GM23248 (cell line): Measurements from ENCODE around the gene NAV2. TPM values are rescaled to one million over a fixed set of nuclear protein-coding genes. Genes with fewer than 3 reads are reported as not detected.

Experiments
- DNase-seq: peaks from one replicate; pipeline ENCODE4 v3.0.0-alpha.2; 2015
- H2AFZ ChIP-seq: fragments of 200-600 bp; sonication (generic); 2 replicates; pipeline ENCODE4 v1.6.1; 2016; ENCODE audit warnings: antibody characterized with exemption
- H3F3A ChIP-seq: fragments of 200-600 bp; sonication (generic); 2 replicates; pipeline ENCODE4 v1.6.1; 2016; ENCODE audit warnings: mild to moderate bottlenecking, antibody characterized with exemption, mixed run types; ENCODE audit not compliant: insufficient read depth
- H3K27ac ChIP-seq: fragments of 200-600 bp; sonication (generic); 2 replicates; pipeline ENCODE4 v1.5.1; 2016; ENCODE audit warnings: mild to moderate bottlenecking
- H3K27me3 ChIP-seq: fragments of 200-600 bp; sonication (generic); replicated peaks from 2 replicates; pipeline ENCODE4 v1.6.1; 2016; ENCODE audit warnings: mild to moderate bottlenecking; ENCODE audit not compliant: insufficient read depth
- H3K36me3 ChIP-seq: fragments of 200-600 bp; sonication (generic); 2 replicates; pipeline ENCODE4 v1.6.1; 2016; ENCODE audit warnings: low read depth, mild to moderate bottlenecking
- H3K4me1 ChIP-seq: fragments of 200-600 bp; sonication (generic); 2 replicates; pipeline ENCODE4 v1.6.1; 2016; ENCODE audit warnings: mild to moderate bottlenecking; ENCODE audit not compliant: insufficient read depth
- H3K4me2 ChIP-seq: fragments of 200-600 bp; sonication (generic); one replicate; pipeline ENCODE4 v1.6.1; 2016; ENCODE audit warnings: mild to moderate bottlenecking; ENCODE audit not compliant: unreplicated experiment
- H3K4me3 ChIP-seq: fragments of 200-600 bp; sonication (generic); 2 replicates; pipeline ENCODE4 v1.5.1; 2016; ENCODE audit warnings: mild to moderate bottlenecking
- H3K79me2 ChIP-seq: fragments of 200-600 bp; sonication (generic); 2 replicates; pipeline ENCODE4 v1.6.1; 2016; ENCODE audit warnings: mild to moderate bottlenecking; ENCODE audit not compliant: insufficient read depth
- H3K9ac ChIP-seq: fragments of 200-600 bp; sonication (generic); 2 replicates; pipeline ENCODE4 v1.6.1; 2016; ENCODE audit warnings: mild to moderate bottlenecking
- H3K9me2 ChIP-seq: fragments of 200-600 bp; sonication (generic); 2 replicates; pipeline ENCODE4 v1.6.1; 2016; ENCODE audit warnings: mixed run types, mild to moderate bottlenecking, moderate library complexity; ENCODE audit not compliant: insufficient read depth
- H3K9me3 ChIP-seq: fragments of 200-600 bp; sonication (generic); one replicate; pipeline ENCODE4 v1.6.1; 2017; ENCODE audit warnings: low read depth
- H4K20me1 ChIP-seq: fragments of 200-600 bp; sonication (generic); 2 replicates; pipeline ENCODE4 v1.6.0; 2016; ENCODE audit not compliant: insufficient read depth
- EZH2 ChIP-seq: fragments of 200-600 bp; sonication (generic); IDR thresholded peaks from 2 replicates; pipeline ENCODE4 v1.6.1; 2018; ENCODE audit warnings: antibody characterized with exemption, mild to moderate bottlenecking; ENCODE audit not compliant: insufficient read depth, poor library complexity, severe bottlenecking
- EZH2phosphoT487 ChIP-seq: fragments of 200-600 bp; sonication (generic); IDR thresholded peaks from 2 replicates; pipeline ENCODE4 v1.6.1; 2018; ENCODE audit warnings: antibody characterized with exemption, moderate library complexity, mild to moderate bottlenecking, low read depth; ENCODE audit not compliant: insufficient read depth
- WGBS, 2 experiments: methylation state at CpG; one replicate each; pipeline ENCODE4 v1.1.6; 2015 to 2017; ENCODE audit warnings: low lambda C conversion rate in 2 of 2, low coverage in 1 of 2; ENCODE audit errors: missing lambda C conversion rate in 2 of 2; 5-methylcytosine and 5-hydroxymethylcytosine counted together
- in situ Hi-C: fragments of 300-500 bp; cut with MboI; formaldehyde crosslinking; loops from 2 replicates; pipeline ENCODE4 v1.15.0; 2020
- polyA plus RNA-seq: library from polyadenylated mRNA; unstranded; fragments of >200 nt; fragmentation: Nextera tagmentation; extraction: Ambion mirVana; gene quantifications from 2 replicates; pipeline ENCODE4 v1.2.1, GENCODE V29; 2016
- total RNA-seq: library from RNA; depleted of rRNA; stranded (reverse); fragments of >200 nt; shearing (Covaris generic); gene quantifications from 2 replicates; pipeline ENCODE4 v1.2.3, GENCODE V29; 2014; rRNA removed

Gene NAV2, protein sequence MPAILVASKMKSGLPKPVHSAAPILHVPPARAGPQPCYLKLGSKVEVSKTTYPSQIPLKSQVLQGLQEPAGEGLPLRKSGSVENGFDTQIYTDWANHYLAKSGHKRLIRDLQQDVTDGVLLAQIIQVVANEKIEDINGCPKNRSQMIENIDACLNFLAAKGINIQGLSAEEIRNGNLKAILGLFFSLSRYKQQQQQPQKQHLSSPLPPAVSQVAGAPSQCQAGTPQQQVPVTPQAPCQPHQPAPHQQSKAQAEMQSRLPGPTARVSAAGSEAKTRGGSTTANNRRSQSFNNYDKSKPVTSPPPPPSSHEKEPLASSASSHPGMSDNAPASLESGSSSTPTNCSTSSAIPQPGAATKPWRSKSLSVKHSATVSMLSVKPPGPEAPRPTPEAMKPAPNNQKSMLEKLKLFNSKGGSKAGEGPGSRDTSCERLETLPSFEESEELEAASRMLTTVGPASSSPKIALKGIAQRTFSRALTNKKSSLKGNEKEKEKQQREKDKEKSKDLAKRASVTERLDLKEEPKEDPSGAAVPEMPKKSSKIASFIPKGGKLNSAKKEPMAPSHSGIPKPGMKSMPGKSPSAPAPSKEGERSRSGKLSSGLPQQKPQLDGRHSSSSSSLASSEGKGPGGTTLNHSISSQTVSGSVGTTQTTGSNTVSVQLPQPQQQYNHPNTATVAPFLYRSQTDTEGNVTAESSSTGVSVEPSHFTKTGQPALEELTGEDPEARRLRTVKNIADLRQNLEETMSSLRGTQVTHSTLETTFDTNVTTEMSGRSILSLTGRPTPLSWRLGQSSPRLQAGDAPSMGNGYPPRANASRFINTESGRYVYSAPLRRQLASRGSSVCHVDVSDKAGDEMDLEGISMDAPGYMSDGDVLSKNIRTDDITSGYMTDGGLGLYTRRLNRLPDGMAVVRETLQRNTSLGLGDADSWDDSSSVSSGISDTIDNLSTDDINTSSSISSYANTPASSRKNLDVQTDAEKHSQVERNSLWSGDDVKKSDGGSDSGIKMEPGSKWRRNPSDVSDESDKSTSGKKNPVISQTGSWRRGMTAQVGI (N-terminal part only)
- total RNA-seq (11.9 and 12.0 TPM in 2 replicates), polyA plus RNA-seq (4.1 and 5.7 TPM in 2 replicates)

DNA sequence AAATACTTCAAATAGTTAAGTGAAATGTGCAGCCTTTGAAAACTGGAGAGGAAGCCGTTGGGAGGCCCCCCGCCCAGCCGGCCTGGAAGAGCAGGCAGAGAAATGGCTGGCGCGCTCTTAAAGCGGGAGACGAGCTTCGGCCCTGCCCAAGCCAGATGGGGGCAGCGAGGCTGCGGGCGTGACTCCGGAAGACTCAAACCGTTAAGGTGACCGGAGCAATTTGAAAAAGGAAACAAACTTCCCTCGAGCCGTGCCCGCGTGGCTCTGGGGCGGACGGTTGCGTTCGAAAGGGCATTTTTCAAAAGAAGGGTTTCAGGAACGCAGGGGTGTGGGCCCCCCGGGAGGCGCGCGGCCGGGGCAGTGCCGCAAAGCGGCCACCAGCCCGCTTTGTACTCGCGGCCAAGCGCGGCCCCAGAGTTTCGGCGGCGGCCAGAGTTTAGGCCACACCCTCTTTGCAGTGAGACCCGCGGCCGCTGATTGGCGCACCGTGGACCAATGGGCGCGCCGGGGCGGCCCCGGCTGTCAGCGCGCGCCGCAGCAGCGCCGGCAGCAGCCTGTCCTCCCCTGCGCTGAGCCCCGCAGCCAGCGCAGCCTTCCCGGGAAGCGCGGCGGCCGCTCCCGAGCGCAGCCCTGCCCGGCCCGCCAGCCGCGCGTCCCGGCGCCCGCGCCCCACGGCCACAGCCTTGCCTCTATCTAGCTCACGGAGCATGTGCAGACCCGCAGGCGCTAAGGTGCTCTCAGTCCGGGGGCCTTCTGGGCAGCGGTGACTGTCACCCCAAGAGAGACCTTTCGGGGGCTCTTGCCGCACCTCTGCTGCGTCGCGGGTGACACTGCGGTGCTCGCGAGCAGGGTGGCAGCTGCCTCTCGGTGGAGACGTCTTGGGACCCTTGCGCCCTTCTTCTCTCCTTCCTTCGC lies at the start of gene NAV2:
TSS of gene NAV2 (plus strand) at position 557 of the 915 bp plus-strand sequence. CDS start 859 bp downstream, outside the sequence.
- Histone ChIP-seq H3F3A (peaks cover 30% of the 10 kb centered on the region), H3K79me2 (peaks cover 40% of the 10 kb centered on the region), H3K27ac (peak within 1 kb of the TSS; percentile 96), H3K27me3 (no peaks in the 10 kb centered on the region), H3K9me2 (no peaks in the 10 kb centered on the region), H4K20me1 (no peaks in the 10 kb centered on the region), H3K9ac (peak within 1 kb of the TSS; percentile 92), H3K4me1 (peaks cover 29% of the 10 kb centered on the region), H3K4me3 (peak within 1 kb of the TSS; percentile 96), H3K9me3 (no peaks in the 10 kb centered on the region), H3K36me3 (no peaks in the 10 kb centered on the region), H3K4me2 (peak within 1 kb of the TSS; percentile 99), H2AFZ (peak within 1 kb of the TSS; percentile 79)
- peak; percentile 98 for DNase-seq
- WGBS, 2 experiments: 1 to 2% methylated on average over 58 to 81 of the region's 91 CpGs
- in situ Hi-C loops: no loop called here
- TF ChIP-seq EZH2: no peak
- no peak for TF ChIP-seq EZH2phosphoT487

DNA sequence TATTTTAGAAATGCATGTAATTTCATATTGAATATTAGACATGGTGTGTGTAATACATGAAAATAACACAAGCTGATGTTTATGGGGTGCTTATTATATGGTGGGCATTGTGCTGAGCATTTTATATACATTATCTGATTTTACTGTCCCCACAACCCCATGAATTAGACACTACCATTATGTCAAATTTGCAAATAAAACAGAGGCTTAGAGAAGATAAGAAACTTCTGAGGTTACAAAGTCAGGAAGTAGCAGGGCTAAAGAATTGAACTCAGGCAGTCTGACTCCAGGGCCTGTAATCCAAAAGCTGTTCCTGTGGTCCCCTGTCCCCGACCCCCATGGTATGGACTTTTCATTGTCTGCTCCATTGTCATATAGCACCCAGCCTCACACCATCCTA lies 49.4 kb upstream of the NAV2 start:
- Histone ChIP-seq H3K9me2 (no peaks in the 10 kb centered on the region), H3K9me3 (no peaks in the 10 kb centered on the region), H3K36me3 (no peaks in the 10 kb centered on the region), H3K27ac (no peak overlapping the region), H3K4me1 (peaks cover 36% of the 10 kb centered on the region), H3K79me2 (no peaks in the 10 kb centered on the region), H2AFZ (no peak overlapping the region), H4K20me1 (no peaks in the 10 kb centered on the region), H3K9ac (no peak overlapping the region), H3K4me2 (no peak overlapping the region), H3F3A (peaks cover 25% of the 10 kb centered on the region), H3K27me3 (no peaks in the 10 kb centered on the region), H3K4me3 (no peak overlapping the region)
- no peak for DNase-seq
- in situ Hi-C loops: no loop called here
- WGBS, 2 experiments: 82 to 91% methylated on average over 1 of the region's 1 CpG
- TF ChIP-seq EZH2 (no peak), EZH2phosphoT487 (no peak)

DNA sequence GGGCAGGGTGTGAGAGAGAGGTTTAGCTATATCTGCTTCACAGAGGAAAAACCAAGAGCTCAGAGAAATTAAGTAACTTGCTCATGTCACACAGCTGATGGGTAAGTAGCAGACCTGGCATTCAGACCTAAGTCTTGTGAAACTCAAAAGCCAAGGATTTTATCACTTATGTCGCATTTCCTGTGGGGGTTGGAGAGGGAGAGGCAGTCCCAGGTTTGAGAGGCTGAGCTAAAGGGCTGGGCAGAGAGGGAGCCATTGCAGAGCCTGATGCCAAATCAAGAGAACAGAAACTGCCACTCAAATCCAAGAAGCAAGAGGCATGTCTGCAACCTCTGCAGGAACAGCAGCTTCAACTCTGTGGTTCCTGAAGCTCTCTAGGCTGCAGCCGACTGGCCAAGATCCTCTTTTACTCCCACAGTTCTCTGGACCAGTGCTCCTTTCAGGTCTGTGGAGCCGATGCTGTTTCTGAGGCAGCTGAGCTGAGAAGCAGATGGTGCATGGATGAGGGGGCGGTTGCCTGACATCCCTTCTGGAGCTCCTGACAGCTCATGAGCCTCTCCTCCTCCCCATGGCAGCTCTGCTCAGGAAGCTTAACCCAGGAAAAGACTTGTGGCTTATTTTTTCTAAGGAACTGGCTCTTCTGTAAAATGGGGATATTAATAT lies 47.6 kb upstream of the NAV2 start:
- no peak for TF ChIP-seq EZH2phosphoT487
- no peak for TF ChIP-seq EZH2
- H4K20me1 ChIP-seq: no peaks in the 10 kb centered on the region
- peak overlapping the region; percentile 38; the same call in 1 of the 2 replicates for H3K4me3 ChIP-seq
- peak overlapping the region; percentile 33; the same call in 1 of the 2 replicates for H3K9ac ChIP-seq
- H3K9me3 ChIP-seq: no peaks in the 10 kb centered on the region
- peak; percentile 75 for DNase-seq
- no peaks in the 10 kb centered on the region for H3K79me2 ChIP-seq
- WGBS, 2 experiments: 1 to 2% methylated on average over 4 of the region's 4 CpGs
- peak overlapping the region; percentile 54 for H3K27ac ChIP-seq
- peaks cover 45% of the 10 kb centered on the region for H3K4me1 ChIP-seq
- H3K27me3 ChIP-seq: no peaks in the 10 kb centered on the region
- H3K36me3 ChIP-seq: no peaks in the 10 kb centered on the region
- H3K9me2 ChIP-seq: no peaks in the 10 kb centered on the region
- H3F3A ChIP-seq: peaks cover 41% of the 10 kb centered on the region
- H3K4me2 ChIP-seq: peak overlapping the region; percentile 62
- in situ Hi-C loops: no loop called here
- H2AFZ ChIP-seq: peak overlapping the region; percentile 43
